ENCODE data around the gene PHC2. TPM values are rescaled to one million over a fixed set of nuclear protein-coding genes. Genes with fewer than 3 reads are reported as not detected.

PHC2 gene
- total and polyA plus RNA-seq, 4 donors, result 79.9 to 311 (median 121) TPM

GRCh38 chr1:33354707-33355316 is 76.1 kb downstream of the PHC2 start:
- Histone ChIP-seq H3K27me3 (ENCODE audit: control insufficient read depth in 3 of 3, insufficient read depth in 3 of 3, low read length in 2 of 3) (no peaks in the 10 kb centered on the region), H3K4me1 (ENCODE audit: control insufficient read depth in 5 of 5, insufficient read depth in 5 of 5, low read length in 5 of 5) (peaks cover 0 to 11% (median 4%) of the 10 kb centered on the region in 5 donors), H3K27ac (ENCODE audit: low read depth in 1 of 2, low read length in 1 of 2) (no peak overlapping the region), H3K9me3 (ENCODE audit: control insufficient read depth in 4 of 4, insufficient read depth in 3 of 4, low read length in 3 of 4) (peaks cover 0 to 2% (median 0%) of the 10 kb centered on the region in 4 donors), H3K9ac (ENCODE audit: insufficient read depth in 1 of 2, low read length in 2 of 2) (no peak overlapping the region), H3K36me3 (ENCODE audit: control insufficient read depth in 4 of 4, insufficient read depth in 4 of 4, low read length in 4 of 4) (peaks cover 0 to 4% (median 0%) of the 10 kb centered on the region in 4 donors), H3K4me3 (no peak overlapping the region)
- ATAC-seq (ENCODE audit: insufficient read depth, low FRiP score) (no peak), DNase-seq (no peak)
- TF ChIP-seq, protein P1, sequence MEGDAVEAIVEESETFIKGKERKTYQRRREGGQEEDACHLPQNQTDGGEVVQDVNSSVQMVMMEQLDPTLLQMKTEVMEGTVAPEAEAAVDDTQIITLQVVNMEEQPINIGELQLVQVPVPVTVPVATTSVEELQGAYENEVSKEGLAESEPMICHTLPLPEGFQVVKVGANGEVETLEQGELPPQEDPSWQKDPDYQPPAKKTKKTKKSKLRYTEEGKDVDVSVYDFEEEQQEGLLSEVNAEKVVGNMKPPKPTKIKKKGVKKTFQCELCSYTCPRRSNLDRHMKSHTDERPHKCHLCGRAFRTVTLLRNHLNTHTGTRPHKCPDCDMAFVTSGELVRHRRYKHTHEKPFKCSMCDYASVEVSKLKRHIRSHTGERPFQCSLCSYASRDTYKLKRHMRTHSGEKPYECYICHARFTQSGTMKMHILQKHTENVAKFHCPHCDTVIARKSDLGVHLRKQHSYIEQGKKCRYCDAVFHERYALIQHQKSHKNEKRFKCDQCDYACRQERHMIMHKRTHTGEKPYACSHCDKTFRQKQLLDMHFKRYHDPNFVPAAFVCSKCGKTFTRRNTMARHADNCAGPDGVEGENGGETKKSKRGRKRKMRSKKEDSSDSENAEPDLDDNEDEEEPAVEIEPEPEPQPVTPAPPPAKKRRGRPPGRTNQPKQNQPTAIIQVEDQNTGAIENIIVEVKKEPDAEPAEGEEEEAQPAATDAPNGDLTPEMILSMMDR (IDR thresholded peaks at IDR 0.05; ENCODE audit: control extremely low read depth, extremely low read depth), result no peak
- WGBS, 2 donors, result 93 to 95% methylated on average over 16 of the region's 16 CpGs

DNA sequence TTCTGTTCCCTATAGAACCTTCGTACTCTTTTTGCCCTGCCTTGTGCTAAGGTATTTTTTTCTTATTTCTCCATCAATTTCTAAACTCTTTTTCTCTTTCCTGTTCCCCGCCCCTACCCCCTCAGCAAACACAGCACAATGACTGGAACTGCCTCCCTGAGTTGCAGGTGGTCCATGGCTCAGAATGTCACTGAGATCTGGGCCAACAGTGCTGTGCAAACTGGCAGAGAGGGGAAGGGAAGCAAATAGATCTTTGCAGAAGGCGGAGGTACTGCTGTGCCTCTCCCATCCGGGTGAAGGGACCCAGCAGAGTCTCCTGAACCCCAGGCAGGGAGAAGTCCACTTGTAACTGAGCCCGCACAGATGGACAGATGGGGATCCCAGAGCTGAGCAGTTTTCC is 77.4 kb downstream of the PHC2 start:
- Histone ChIP-seq H3K4me3 (no peak overlapping the region), H3K27ac (ENCODE audit: low read depth in 1 of 2, low read length in 1 of 2) (no peak overlapping the region), H3K9ac (ENCODE audit: insufficient read depth in 1 of 2, low read length in 2 of 2) (no peak overlapping the region), H3K4me1 (ENCODE audit: control insufficient read depth in 5 of 5, insufficient read depth in 5 of 5, low read length in 5 of 5) (peaks cover 0 to 11% (median 4%) of the 10 kb centered on the region in 5 donors), H3K36me3 (ENCODE audit: control insufficient read depth in 4 of 4, insufficient read depth in 4 of 4, low read length in 4 of 4) (peaks cover 0 to 4% (median 0%) of the 10 kb centered on the region in 4 donors), H3K27me3 (ENCODE audit: control insufficient read depth in 3 of 3, insufficient read depth in 3 of 3, low read length in 2 of 3) (no peaks in the 10 kb centered on the region), H3K9me3 (ENCODE audit: control insufficient read depth in 4 of 4, insufficient read depth in 3 of 4, low read length in 3 of 4) (peaks cover 0 to 2% (median 0%) of the 10 kb centered on the region in 4 donors)
- TF ChIP-seq, protein P1 (IDR thresholded peaks at IDR 0.05; ENCODE audit: control extremely low read depth, extremely low read depth), result no peak
- WGBS, 2 donors, result 89% methylated on average over 5 of the region's 5 CpGs
- ATAC-seq (ENCODE audit: insufficient read depth, low FRiP score) (no peak), DNase-seq (no peak)

DNA sequence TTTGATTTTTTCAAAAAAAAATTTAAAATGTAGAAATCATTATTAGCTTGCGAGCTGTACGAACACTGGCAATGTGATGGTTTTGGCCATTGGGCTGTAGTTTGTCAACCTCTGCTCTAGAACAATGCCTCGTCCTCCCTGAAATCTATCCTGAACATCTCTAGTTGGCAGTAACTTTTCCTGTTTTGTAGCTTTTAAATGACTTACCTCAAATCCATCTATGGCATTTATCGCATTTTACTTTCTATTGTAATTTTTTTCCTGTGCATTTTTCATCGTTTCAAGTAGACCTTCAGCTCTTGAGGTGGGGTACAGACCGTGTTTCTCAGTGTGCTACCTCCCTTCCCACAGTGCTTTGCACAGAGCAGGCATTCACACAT is 79.6 kb downstream of the PHC2 start:
- Histone ChIP-seq H3K4me3 (no peak overlapping the region), H3K9ac (ENCODE audit: insufficient read depth in 1 of 2, low read length in 2 of 2) (no peak overlapping the region), H3K27me3 (ENCODE audit: control insufficient read depth in 3 of 3, insufficient read depth in 3 of 3, low read length in 2 of 3) (no peaks in the 10 kb centered on the region), H3K4me1 (ENCODE audit: control insufficient read depth in 5 of 5, insufficient read depth in 5 of 5, low read length in 5 of 5) (peaks cover 0 to 32% (median 18%) of the 10 kb centered on the region in 5 donors), H3K36me3 (ENCODE audit: control insufficient read depth in 4 of 4, insufficient read depth in 4 of 4, low read length in 4 of 4) (peaks cover 0 to 4% (median 0%) of the 10 kb centered on the region in 4 donors), H3K9me3 (ENCODE audit: control insufficient read depth in 4 of 4, insufficient read depth in 3 of 4, low read length in 3 of 4) (peaks cover 0 to 2% (median 0%) of the 10 kb centered on the region in 4 donors), H3K27ac (ENCODE audit: low read depth in 1 of 2, low read length in 1 of 2) (no peak overlapping the region)
- ATAC-seq (ENCODE audit: insufficient read depth, low FRiP score), result no peak
- TF ChIP-seq, protein P1 (IDR thresholded peaks at IDR 0.05; ENCODE audit: control extremely low read depth, extremely low read depth), result no peak
- DNase-seq, result no peak
- WGBS, 2 donors, result 93% methylated on average over 6 of the region's 6 CpGs

All from lung (tissue), 12 donors.